Osteoblast (primary cell): Measurements from ENCODE around the gene GABARAP. TPM values are rescaled to one million over a fixed set of nuclear protein-coding genes. Genes with fewer than 3 reads are reported as not detected.

ENCODE experiments used
- DNase-seq: peaks from one replicate; pipeline ENCODE4 v3.0.0; 2011; ENCODE audit warnings: low spot score, mixed read lengths; ENCODE audit not compliant: insufficient read length; ENCODE audit errors: missing footprints
- H2AFZ ChIP-seq: 2 replicates; pipeline ENCODE4 v1.6.0; 2011; ENCODE audit warnings: mild to moderate bottlenecking, low read length
- H3K27ac ChIP-seq: 2 replicates; pipeline ENCODE4 v1.5.1; 2011; ENCODE audit warnings: mild to moderate bottlenecking, low read depth, low read length, moderate library complexity
- H3K27me3 ChIP-seq: 2 replicates; pipeline ENCODE4 v1.6.0; 2012; ENCODE audit warnings: mild to moderate bottlenecking, control low read depth, inconsistent platforms, low read length, moderate library complexity; ENCODE audit not compliant: insufficient read depth
- H3K36me3 ChIP-seq: 2 replicates; pipeline ENCODE4 v1.5.1; 2011; ENCODE audit warnings: mild to moderate bottlenecking, low read length, control low read depth, moderate library complexity; ENCODE audit not compliant: insufficient read depth
- H3K4me1 ChIP-seq: 2 replicates; pipeline ENCODE4 v1.5.1; 2011; ENCODE audit warnings: mild to moderate bottlenecking, low read length, control low read depth, moderate library complexity; ENCODE audit not compliant: insufficient read depth
- H3K4me2 ChIP-seq: 2 replicates; pipeline ENCODE4 v1.6.0; 2011; ENCODE audit warnings: mild to moderate bottlenecking, low read length; ENCODE audit not compliant: insufficient read depth
- H3K4me3 ChIP-seq: fragments of 200-600 bp; sonication (generic); 3 replicates; pipeline ENCODE4 v1.5.1; 2012; ENCODE audit warnings: mild to moderate bottlenecking, low read length, inconsistent platforms; ENCODE audit not compliant: insufficient read depth
- H3K79me2 ChIP-seq: 2 replicates; pipeline ENCODE4 v1.6.0; 2012; ENCODE audit warnings: mild to moderate bottlenecking, low read length, control low read depth, inconsistent platforms; ENCODE audit not compliant: insufficient read depth
- H3K9me3 ChIP-seq: 2 replicates; pipeline ENCODE4 v1.5.1; 2011; ENCODE audit warnings: low read depth, low read length, control low read depth
- H4K20me1 ChIP-seq: 2 replicates; pipeline ENCODE4 v1.6.0; 2012; ENCODE audit warnings: mild to moderate bottlenecking, low read length, control low read depth; ENCODE audit not compliant: insufficient read depth
- total RNA-seq: library from RNA; depleted of rRNA; stranded (reverse); fragments of >200 nt; gene quantifications from 2 replicates; pipeline ENCODE4 v1.2.3, GENCODE V29; 2012
- TF ChIP-seq, protein P1 (sequence below): IDR thresholded peaks from 2 replicates; pipeline ENCODE4 v1.5.1; 2011; ENCODE audit warnings: mild to moderate bottlenecking, low read depth, low read length, moderate library complexity; ENCODE audit errors: extremely low read depth

GABARAP gene
- total RNA-seq, 1 donor, result 422 TPM

DNA sequence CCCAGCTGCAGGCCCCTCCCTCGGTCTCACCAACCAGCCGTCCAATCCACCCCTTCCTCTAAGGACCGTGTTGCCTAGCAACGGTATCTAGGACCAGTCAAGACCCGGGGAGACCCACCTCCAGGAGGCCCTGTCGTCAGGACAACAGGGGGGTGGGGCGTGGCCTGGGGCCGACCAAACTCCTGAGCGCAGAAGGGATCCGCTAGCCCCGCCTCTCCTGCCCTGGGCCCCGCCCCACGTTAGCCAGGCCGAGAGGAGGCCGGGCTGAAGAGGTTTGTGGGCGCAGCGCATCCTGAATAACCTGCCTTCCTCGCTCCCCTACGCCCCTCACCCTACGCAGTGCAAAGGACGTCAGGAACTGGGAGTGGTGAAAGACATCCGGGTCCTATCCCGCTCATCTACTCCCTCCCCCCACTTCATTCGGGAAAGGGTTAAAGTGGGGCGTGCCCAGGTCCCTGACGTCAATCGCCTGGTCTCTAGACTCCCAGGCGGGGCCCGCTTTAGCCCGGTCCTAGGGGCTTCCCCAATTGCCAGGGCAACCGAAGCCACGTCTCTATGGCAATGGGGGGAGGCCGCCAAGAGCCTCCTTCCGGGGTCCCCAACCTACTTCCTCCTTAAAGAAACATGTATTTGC, 37.3 kb downstream of the GABARAP start:
- peak overlapping the region; percentile 92 for H3K4me2 ChIP-seq
- H3K27ac ChIP-seq, result peak overlapping the region; percentile 74
- peak; percentile 99 for DNase-seq
- H3K9me3 ChIP-seq, result no peaks in the 10 kb centered on the region
- H2AFZ ChIP-seq, result peak overlapping the region; percentile 79
- peaks cover 26% of the 10 kb centered on the region for H3K36me3 ChIP-seq
- peak overlapping the region; percentile 76 for H3K4me3 ChIP-seq
- peaks cover 34% of the 10 kb centered on the region for H3K79me2 ChIP-seq
- peaks cover 32% of the 10 kb centered on the region for H4K20me1 ChIP-seq
- no peaks in the 10 kb centered on the region for H3K27me3 ChIP-seq
- TF ChIP-seq, protein P1, sequence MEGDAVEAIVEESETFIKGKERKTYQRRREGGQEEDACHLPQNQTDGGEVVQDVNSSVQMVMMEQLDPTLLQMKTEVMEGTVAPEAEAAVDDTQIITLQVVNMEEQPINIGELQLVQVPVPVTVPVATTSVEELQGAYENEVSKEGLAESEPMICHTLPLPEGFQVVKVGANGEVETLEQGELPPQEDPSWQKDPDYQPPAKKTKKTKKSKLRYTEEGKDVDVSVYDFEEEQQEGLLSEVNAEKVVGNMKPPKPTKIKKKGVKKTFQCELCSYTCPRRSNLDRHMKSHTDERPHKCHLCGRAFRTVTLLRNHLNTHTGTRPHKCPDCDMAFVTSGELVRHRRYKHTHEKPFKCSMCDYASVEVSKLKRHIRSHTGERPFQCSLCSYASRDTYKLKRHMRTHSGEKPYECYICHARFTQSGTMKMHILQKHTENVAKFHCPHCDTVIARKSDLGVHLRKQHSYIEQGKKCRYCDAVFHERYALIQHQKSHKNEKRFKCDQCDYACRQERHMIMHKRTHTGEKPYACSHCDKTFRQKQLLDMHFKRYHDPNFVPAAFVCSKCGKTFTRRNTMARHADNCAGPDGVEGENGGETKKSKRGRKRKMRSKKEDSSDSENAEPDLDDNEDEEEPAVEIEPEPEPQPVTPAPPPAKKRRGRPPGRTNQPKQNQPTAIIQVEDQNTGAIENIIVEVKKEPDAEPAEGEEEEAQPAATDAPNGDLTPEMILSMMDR, result no peak
- peaks cover 8% of the 10 kb centered on the region for H3K4me1 ChIP-seq

DNA sequence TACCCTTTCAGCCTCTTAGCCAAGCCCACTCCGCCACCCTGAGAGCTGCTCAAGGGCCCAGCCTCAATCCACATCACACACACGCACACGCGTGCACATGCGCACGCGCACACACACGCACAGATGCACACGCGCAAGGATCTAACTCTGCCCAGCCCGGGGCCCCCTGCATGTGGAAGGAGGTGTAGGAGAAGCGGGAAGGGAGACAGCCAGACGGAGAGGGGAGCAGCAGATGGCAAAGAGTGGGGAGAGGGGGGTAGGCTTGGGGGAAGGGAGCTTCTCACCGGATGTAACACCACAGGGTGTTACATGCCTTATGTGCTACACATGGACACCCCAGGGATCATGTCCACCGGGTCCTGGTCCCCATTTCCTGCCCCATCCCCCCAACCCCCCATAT, 37.9 kb downstream of the GABARAP start:
- H3K4me1 ChIP-seq, result peaks cover 8% of the 10 kb centered on the region
- TF ChIP-seq, protein P1, result no peak
- peaks cover 31% of the 10 kb centered on the region for H4K20me1 ChIP-seq
- no peak for DNase-seq
- H3K4me3 ChIP-seq, result peak overlapping the region; percentile 76
- peaks cover 26% of the 10 kb centered on the region for H3K36me3 ChIP-seq
- no peaks in the 10 kb centered on the region for H3K27me3 ChIP-seq
- peak overlapping the region; percentile 74 for H3K27ac ChIP-seq
- peak overlapping the region; percentile 92 for H3K4me2 ChIP-seq
- no peak overlapping the region for H2AFZ ChIP-seq
- peaks cover 30% of the 10 kb centered on the region for H3K79me2 ChIP-seq
- no peaks in the 10 kb centered on the region for H3K9me3 ChIP-seq

DNA sequence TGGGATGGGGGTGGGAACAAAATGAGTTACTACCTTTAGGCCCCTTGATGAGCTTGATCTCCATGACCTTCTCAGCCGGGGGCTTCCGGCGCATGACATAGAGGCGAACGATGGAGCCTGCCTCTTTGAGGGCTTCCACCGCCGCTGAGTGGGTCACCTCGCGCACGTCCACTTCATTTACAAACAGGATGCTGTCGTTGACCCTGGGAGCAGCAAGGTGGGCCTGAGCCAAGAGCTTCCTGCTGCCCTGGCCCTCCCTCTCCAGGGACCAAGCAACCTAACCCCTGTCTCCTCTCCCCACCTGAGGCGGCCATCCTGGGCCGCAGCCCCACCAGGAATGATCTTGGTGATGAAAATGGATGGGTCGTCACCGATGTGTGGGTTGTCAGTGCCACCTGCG, 38.9 kb downstream of the GABARAP start:
- DNase-seq, result no peak
- H3K27me3 ChIP-seq, result no peaks in the 10 kb centered on the region

More for the DNA sequence above, 38.9 kb downstream of the GABARAP start:
- TF ChIP-seq, protein P1, result no peak
- no peak overlapping the region for H3K4me3 ChIP-seq
- no peak overlapping the region for H3K4me2 ChIP-seq
- peaks cover 22% of the 10 kb centered on the region for H4K20me1 ChIP-seq
- H3K36me3 ChIP-seq, result peaks cover 26% of the 10 kb centered on the region
- H3K9me3 ChIP-seq, result no peaks in the 10 kb centered on the region
- peaks cover 8% of the 10 kb centered on the region for H3K4me1 ChIP-seq
- no peak overlapping the region for H2AFZ ChIP-seq
- H3K79me2 ChIP-seq, result peaks cover 21% of the 10 kb centered on the region
- H3K27ac ChIP-seq, result no peak overlapping the region
